Measurements from ENCODE around the gene CXCR6.

DNA sequence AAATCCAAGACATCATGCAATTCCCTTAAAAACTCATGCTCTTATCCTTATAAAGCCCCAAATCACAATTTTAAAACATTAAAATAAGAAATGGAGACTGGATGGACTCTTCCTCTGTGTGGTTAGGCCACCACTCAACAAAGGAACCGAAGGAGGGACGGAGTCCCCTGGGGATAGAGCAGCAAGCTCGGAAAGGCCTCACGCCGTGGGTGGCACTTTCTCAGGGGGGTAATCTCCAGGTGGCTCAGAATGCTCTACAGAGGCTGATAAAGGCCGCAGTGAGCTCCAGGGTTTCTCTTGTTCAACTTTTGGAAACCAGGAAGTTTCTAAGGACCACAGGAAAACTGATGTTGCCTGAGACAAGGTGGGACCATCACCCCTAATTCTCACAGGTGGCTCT is 33.7 kb upstream of the CXCR6 start:
- TF ChIP-seq POLR2A (IDR thresholded peaks at IDR 0.05) (no peak), EP300 (IDR thresholded peaks at IDR 0.05) (no peak)
- TF ChIP-seq, protein P1, sequence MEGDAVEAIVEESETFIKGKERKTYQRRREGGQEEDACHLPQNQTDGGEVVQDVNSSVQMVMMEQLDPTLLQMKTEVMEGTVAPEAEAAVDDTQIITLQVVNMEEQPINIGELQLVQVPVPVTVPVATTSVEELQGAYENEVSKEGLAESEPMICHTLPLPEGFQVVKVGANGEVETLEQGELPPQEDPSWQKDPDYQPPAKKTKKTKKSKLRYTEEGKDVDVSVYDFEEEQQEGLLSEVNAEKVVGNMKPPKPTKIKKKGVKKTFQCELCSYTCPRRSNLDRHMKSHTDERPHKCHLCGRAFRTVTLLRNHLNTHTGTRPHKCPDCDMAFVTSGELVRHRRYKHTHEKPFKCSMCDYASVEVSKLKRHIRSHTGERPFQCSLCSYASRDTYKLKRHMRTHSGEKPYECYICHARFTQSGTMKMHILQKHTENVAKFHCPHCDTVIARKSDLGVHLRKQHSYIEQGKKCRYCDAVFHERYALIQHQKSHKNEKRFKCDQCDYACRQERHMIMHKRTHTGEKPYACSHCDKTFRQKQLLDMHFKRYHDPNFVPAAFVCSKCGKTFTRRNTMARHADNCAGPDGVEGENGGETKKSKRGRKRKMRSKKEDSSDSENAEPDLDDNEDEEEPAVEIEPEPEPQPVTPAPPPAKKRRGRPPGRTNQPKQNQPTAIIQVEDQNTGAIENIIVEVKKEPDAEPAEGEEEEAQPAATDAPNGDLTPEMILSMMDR (IDR thresholded peaks at IDR 0.05): no peak
